Uterus (tissue), 2 donors: ENCODE data around the gene SNAPC2.

ENCODE experiments used
- CTCF ChIP-seq, 4 experiments: fragments of 200-600 bp in 2 of 4; fragments of 450-650 bp in 2 of 4; sonication (generic) in 2 of 4; IDR thresholded peaks; one replicate each; pipeline ENCODE4 v1.5.1; 2016 to 2019; ENCODE audit warnings: antibody characterized with exemption in 4 of 4, mild to moderate bottlenecking in 2 of 4, moderate library complexity in 1 of 4
- POLR2A ChIP-seq, 2 donors: fragments of 450-650 bp; IDR thresholded peaks; one replicate each; pipeline ENCODE4 v1.6.1; 2016; ENCODE audit warnings: antibody characterized with exemption in 2 of 2, mild to moderate bottlenecking in 1 of 2, moderate library complexity in 1 of 2

GRCh38 chr19:7915250-7916102 lies 4.7 kb upstream of the SNAPC2 start:
- no peak for TF ChIP-seq CTCF (IDR thresholded peaks at IDR 0.05)
- TF ChIP-seq POLR2A (IDR thresholded peaks at IDR 0.05), result no peak
